OCI-LY3 (cell line): ENCODE measurements around the gene PIGT.

Experiments
- CTCF ChIP-seq: fragments of 200-600, 300-600 bp; sonication (generic); IDR thresholded peaks from 2 replicates; pipeline ENCODE4 v1.5.1; 2014; ENCODE audit warnings: antibody characterized with exemption, low read length, low read depth
- EZH2phosphoT487 ChIP-seq: fragments of 200-600 bp; shearing (Covaris generic); IDR thresholded peaks from 2 replicates; pipeline ENCODE4 v1.6.1; 2018; ENCODE audit warnings: antibody characterized with exemption, mixed run types, low read depth

GRCh38 chr20:45416917-45417316, 976 bp downstream of the PIGT start:
- TF ChIP-seq CTCF (no peak), EZH2phosphoT487 (no peak)
